HG03103 (cell line): Measurements from ENCODE around the gene CXCL8.

Source experiments
- ATAC-seq: cut with Tn5 transposase; IDR thresholded peaks from one replicate; pipeline ENCODE4 v1.9.1; 2021; ENCODE audit warnings: low read depth; ENCODE audit not compliant: unreplicated experiment

CXCL8 gene

DNA sequence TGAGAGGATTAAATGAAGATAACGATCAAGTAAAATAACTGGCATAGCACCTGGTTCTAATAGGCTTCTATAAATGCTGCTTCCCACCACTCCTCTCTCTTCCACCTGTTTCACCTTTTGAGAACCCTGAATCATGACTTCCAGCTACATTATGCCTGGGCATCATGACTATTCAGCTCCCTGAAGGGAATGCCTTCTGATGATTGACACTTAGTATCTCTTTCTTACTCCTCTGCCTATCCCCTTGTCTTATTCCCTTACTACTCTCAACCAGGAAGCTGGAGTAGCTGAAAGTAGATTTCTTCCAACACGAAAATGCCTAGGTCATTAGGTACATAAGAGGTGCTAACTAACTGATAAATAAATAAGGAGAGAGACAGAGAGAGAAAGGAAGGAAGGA lies 24.7 kb upstream of the CXCL8 start:
- no peak for ATAC-seq

DNA sequence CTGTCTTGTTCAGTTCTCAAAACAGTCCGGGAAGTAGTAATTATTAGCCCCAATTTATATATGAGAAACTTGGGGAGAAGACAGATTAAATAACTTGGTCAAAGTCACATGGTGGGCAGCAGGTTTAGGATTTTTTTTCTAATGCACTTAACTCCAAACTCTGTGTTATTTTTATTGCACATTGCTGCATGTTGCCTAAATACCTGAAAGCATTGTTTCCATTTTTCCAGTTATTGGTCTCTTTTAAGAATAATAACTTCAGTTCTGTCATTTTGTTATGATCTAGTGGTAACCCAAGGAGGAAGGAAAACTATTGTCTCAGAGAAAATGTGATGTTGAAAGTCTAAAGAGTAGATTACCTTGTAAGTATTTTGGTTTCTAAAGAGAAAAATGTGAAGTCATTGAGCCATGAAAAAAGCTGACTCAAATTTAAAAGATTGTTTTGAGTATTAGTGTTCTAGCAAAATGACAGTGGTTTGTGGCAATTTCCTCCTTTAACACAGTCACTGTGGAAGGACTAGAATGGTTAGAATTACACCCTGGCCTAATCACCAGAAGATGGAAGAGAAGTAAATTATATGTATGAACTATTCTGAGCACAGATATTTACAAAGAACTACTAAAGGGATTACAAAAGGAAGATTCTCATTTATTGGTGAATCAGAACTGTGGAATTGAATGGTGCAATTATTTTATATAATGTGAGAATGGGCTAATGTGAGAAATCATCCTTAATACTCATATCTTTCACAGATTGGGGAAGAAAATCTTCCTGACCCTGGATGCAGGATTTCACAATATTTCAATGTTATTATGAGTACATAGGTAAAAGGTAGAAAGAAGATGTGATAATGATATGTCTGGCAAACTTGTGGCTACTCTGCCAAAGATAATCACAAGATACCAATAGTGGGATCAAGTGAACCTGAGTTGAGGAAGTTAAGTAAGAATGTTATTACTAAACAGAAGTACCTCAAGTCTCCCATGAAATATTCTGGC lies 21.7 kb upstream of the CXCL8 start:
- peak; percentile 79 for ATAC-seq

DNA sequence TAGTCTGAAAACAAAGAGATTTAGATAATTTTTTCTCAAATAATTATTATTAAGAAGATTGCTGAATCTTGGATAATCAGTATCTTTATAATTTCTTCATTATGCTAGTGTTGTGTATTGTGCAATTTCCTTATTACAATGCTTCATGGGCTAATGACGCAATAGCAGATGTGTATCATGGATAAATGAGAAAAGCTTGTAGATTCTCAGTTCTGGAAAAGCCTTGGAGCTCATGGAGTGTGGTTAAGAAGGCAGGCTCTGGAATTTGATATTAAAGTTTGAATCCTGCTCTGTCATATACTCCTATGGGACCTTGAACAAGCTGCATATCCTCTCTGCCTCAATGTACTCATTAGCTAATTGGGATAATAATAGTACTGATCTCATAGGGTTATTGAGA lies 18.9 kb upstream of the CXCL8 start:
- ATAC-seq: no peak

DNA sequence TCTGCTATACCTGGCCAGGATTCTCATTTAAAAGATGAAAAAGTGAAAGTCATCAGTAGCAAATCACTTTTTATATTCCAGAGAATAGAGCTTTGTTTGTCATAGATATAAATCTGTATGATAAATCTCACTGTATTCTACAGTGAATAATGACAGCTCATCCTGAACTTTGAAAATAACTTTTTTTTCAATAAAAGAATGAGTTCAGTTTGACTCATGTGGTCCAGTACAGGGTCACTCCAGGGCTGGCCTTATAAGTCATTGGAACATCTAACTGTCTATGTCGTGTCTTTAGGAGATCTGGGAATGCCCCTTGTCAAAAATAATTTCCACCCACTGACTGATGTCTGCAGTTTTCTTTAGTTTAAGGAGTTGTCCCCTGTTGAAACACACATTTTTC lies 18.5 kb upstream of the CXCL8 start:
- ATAC-seq: no peak

DNA sequence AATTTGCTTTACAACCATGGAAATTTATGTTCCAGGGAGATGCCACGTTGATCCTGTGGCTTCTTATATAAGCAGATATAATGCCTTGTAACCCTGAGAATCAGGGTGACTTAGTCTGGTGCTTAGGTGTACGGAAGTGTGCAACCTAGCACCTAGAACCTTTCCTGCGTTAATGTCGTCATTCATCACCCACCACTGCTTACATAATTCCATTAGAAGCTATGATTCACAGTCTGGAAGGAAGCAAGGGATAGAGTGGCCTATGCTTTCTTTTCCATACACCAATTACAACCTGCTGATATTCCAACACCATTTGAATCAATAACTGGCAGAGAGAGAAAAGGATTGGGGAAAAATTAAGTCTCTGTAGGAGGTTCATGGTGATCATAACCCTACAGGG lies 17.3 kb upstream of the CXCL8 start:
- no peak for ATAC-seq

DNA sequence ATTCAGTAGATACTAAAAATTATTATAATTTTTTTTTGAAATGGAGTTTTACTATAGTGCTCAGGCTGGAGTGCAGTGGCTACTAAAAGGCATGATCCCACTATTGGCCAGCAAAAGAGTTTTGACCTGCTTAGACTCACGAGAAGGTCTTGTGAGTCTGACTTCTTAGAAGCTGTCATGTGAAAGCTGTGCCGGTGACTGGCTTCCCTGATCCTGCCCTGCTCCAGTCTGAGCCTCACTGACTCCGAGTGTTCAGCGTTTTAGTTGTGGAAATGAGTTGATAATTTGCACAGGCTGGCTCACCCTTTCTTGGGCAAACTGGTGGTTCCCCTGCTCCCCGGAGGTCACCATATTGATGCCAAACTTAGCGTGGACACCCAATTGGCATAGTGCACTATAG lies 16.4 kb upstream of the CXCL8 start:
- no peak for ATAC-seq

DNA sequence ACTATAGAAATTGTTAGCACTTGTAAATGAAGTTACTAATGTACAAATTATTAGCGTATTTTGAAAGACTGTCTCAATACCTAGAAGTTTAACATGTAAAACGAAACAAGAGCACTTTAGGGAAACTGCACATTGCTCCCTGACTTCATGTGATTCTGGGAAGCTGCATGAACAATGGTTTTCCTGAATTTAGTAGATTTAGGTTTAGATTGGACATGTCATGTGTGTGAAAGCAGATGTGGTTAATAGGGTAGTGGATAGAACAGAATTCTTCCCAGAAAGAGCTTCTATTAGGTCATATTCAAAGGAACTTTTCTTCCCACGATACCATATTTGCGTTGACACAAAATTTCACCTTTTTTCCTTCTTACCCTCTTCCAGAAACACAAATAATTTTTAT lies 14.9 kb upstream of the CXCL8 start:
- ATAC-seq: no peak

GRCh38 chr4:73725985-73726384 lies 14.4 kb upstream of the CXCL8 start:
- no peak for ATAC-seq

GRCh38 chr4:73727685-73728084 lies 12.7 kb upstream of the CXCL8 start:
- ATAC-seq: peak; percentile 47

- no peak for ATAC-seq
These were observed 12.2 kb upstream of the CXCL8 start for GRCh38 chr4:73728091-73728741.

DNA sequence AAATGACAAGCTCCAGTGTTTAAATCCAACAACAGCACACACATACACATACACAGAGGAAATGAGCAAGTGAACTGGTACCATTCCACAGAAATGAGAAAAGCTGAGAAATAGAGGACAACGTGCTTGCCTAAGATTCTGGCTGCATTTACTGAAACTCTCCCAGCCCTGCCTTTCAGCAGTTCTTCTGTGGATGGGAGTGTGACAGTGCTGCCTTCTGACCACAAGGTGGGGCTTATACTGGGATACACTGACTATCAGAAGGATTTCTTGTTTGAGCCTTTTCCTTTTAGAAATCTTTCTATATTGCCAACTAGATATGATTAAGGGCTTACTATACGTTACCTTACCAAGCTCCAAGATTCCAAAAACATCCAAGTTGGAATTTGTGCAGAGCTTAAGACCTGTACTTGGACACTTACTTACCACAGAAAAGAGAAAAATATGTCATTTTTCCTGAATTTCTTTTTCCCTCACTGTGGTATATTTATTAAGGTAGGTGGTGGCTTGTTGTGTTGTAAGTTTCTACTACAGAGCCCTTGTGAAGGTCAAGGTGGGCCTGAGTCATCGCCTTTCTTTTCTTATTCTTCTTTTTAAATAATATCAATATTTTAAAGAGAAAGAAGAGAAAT lies 10.7 kb upstream of the CXCL8 start:
- ATAC-seq: peak; percentile 81

- ATAC-seq: no peak
These were observed 10.1 kb upstream of the CXCL8 start for GRCh38 chr4:73730292-73730691.

GRCh38 chr4:73730867-73731266 lies 9.5 kb upstream of the CXCL8 start:
- no peak for ATAC-seq

DNA sequence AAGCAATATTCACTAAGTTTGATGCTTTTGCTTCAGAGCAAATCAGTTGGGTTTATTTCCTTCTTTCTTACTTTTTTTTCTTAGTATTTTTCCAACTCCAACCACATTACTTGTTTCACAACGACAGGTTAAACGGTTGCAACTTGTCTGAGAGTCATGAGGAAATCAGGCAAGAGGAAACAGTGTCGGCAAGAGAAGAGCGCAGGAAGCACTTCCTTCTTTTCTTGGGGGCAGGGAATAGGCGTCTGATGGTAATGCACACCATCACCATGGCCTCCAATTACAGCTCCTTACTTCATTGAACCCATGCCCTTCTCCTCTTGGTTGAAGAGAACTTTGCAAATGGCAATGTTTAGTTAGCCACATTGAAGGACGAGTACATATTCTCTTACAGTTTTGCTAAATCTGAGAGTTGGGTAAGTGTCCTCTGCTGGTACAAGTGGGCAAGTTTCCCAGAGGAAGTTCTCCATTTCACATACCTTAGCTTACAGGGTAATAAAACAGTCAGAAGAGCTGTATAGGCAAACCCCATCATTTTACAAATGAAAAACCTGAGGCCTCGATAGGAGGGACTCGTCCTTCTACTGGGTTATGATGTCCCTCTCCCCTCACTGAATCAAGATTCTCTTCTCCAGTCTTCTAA lies 8.3 kb upstream of the CXCL8 start:
- no peak for ATAC-seq

DNA sequence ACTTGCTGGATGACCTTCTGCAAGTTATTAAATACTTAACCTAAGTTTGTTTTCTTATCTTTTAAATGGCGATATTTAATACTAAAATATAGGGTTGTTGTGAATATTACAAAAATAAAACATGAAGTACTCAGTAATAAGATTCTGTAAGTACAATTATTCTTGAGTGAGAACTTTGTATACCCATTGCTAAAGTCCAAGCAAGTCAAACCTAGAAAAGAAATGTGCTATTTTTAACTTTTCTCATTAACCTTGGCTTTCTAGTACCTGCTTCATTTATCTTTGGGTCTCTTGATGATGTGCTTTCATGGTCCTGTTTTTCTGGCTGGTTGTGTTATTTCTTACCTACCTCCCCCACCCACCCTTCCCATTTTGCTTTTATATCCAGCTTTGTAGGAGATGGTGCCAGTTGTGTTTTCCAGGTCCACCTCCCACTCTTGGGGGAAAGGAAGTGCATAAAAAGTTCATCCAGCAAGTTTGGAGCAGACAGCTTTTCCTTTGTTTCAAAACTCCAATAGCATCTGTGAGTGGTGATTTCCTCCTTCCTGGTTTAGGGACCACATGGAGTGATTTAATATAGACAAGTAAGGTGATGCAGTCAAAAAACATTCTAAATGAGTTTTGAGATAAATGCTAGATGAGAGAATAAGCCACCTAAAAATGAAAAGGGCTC lies 7.5 kb upstream of the CXCL8 start:
- no peak for ATAC-seq

- ATAC-seq: no peak
These were observed 5.8 kb upstream of the CXCL8 start for GRCh38 chr4:73734530-73735001.

DNA sequence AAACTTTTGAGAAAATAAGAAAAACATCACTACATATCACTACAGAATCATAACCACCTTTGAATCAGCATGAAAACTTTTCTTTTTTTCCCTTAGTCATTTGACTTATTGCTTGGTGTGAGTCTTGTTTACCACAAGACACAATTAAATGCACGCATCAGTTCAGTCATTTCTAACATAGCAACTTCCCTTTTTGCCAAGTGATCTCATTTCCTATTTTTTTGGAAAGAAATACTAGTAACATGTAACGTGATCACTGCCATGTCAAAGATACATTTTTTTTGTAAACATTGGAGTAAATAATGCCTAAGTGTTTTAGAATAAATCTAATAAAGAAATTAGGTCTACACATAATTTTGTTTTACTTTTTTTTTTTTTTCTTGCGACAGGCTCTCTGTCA lies 5.1 kb upstream of the CXCL8 start:
- ATAC-seq: peak; percentile 89

GRCh38 chr4:73741031-73741749 lies 821 bp downstream of the CXCL8 start:
- no peak for ATAC-seq

DNA sequence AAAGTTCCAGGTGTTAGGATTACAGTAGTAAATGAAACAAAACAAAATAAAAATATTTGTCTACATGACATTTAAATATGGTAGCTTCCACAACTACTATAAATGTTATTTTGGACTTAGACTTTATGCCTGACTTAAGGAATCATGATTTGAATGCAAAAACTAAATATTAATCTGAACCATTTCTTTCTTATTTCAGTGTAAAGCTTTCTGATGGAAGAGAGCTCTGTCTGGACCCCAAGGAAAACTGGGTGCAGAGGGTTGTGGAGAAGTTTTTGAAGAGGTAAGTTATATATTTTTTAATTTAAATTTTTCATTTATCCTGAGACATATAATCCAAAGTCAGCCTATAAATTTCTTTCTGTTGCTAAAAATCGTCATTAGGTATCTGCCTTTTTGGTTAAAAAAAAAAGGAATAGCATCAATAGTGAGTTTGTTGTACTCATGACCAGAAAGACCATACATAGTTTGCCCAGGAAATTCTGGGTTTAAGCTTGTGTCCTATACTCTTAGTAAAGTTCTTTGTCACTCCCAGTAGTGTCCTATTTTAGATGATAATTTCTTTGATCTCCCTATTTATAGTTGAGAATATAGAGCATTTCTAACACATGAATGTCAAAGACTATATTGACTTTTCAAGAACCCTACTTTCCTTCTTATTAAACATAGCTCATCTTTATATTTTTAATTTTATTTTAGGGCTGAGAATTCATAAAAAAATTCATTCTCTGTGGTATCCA lies 1.6 kb downstream of the CXCL8 start:
- no peak for ATAC-seq
